GM12891 (cell line): ENCODE measurements around the gene MRPS21.

Experiments used
- POLR2A ChIP-seq: IDR thresholded peaks from 2 replicates; pipeline ENCODE4 v1.6.1; 2011; ENCODE audit warnings: low read depth, low read length, control low read depth
- POLR2AphosphoS5 ChIP-seq: IDR thresholded peaks from 2 replicates; pipeline ENCODE4 v1.6.1; 2011; ENCODE audit warnings: low read depth, low read length, control low read depth

GRCh38 chr1:150273311-150273710 lies 20.4 kb upstream of the MRPS21 start:
- no peak for TF ChIP-seq POLR2A
- no peak for TF ChIP-seq POLR2AphosphoS5
